ENCODE results near the gene ST13.

The ST13 gene

GRCh38 chr22:40844951-40845350, 11.5 kb downstream of the ST13 start:
- Histone ChIP-seq H3K27ac (ENCODE audit: low read length) (no peak overlapping the region), H3K4me3 (ENCODE audit: low read length) (no peak overlapping the region), H4K20me1 (ENCODE audit: insufficient read depth, low read length) (no peaks in the 10 kb centered on the region), H3K27me3 (ENCODE audit: low read depth, low read length) (no peaks in the 10 kb centered on the region), H3K4me2 (ENCODE audit: low read length) (no peak overlapping the region), H3K9me3 (ENCODE audit: insufficient read depth, low read length) (no peaks in the 10 kb centered on the region), H3K4me1 (ENCODE audit: low read length) (no peaks in the 10 kb centered on the region), H2AFZ (ENCODE audit: low read depth, low read length) (no peak overlapping the region), H3K36me3 (replicated peaks; ENCODE audit: low read depth, low read length) (peaks cover 55% of the 10 kb centered on the region), H3K9ac (ENCODE audit: low read length) (no peak overlapping the region), H3K79me2 (ENCODE audit: low read length) (peaks cover 45% of the 10 kb centered on the region)
- no peak for TF ChIP-seq EZH2phosphoT487 (IDR thresholded peaks at IDR 0.05; ENCODE audit: low read depth)
- TF ChIP-seq CTCF (IDR thresholded peaks at IDR 0.05; ENCODE audit: low read depth, low read length): no peak

GRCh38 chr22:40838486-40838885, 18.0 kb downstream of the ST13 start:
- no peak for TF ChIP-seq EZH2phosphoT487 (IDR thresholded peaks at IDR 0.05; ENCODE audit: low read depth)
- TF ChIP-seq CTCF (IDR thresholded peaks at IDR 0.05; ENCODE audit: low read depth, low read length): no peak
- H4K20me1 ChIP-seq (ENCODE audit: insufficient read depth, low read length): no peaks in the 10 kb centered on the region
- no peak overlapping the region for H3K27ac ChIP-seq (ENCODE audit: low read length)
- no peaks in the 10 kb centered on the region for H3K9me3 ChIP-seq (ENCODE audit: insufficient read depth, low read length)
- peaks cover 36% of the 10 kb centered on the region for H3K79me2 ChIP-seq (ENCODE audit: low read length)
- peaks cover 9% of the 10 kb centered on the region for H3K4me1 ChIP-seq (ENCODE audit: low read length)
- no peak overlapping the region for H3K4me2 ChIP-seq (ENCODE audit: low read length)
- H3K36me3 ChIP-seq (replicated peaks; ENCODE audit: low read depth, low read length): peaks cover 61% of the 10 kb centered on the region
- no peak overlapping the region for H2AFZ ChIP-seq (ENCODE audit: low read depth, low read length)
- no peak overlapping the region for H3K9ac ChIP-seq (ENCODE audit: low read length)
- H3K4me3 ChIP-seq (ENCODE audit: low read length): no peak overlapping the region
- H3K27me3 ChIP-seq (ENCODE audit: low read depth, low read length): no peaks in the 10 kb centered on the region

GRCh38 chr22:40834619-40835018, 21.8 kb downstream of the ST13 start:
- no peaks in the 10 kb centered on the region for H4K20me1 ChIP-seq (ENCODE audit: insufficient read depth, low read length)
- peaks cover 9% of the 10 kb centered on the region for H3K4me1 ChIP-seq (ENCODE audit: low read length)
- H3K4me3 ChIP-seq (ENCODE audit: low read length): no peak overlapping the region
- no peak overlapping the region for H3K4me2 ChIP-seq (ENCODE audit: low read length)
- H3K9me3 ChIP-seq (ENCODE audit: insufficient read depth, low read length): no peaks in the 10 kb centered on the region
- TF ChIP-seq EZH2phosphoT487 (IDR thresholded peaks at IDR 0.05; ENCODE audit: low read depth) (no peak), CTCF (IDR thresholded peaks at IDR 0.05; ENCODE audit: low read depth, low read length) (no peak)
- H3K27ac ChIP-seq (ENCODE audit: low read length): peak overlapping the region; percentile 6; the same call in 1 of the 2 replicates
- H3K27me3 ChIP-seq (ENCODE audit: low read depth, low read length): no peaks in the 10 kb centered on the region
- H3K79me2 ChIP-seq (ENCODE audit: low read length): peaks cover 17% of the 10 kb centered on the region
- no peak overlapping the region for H2AFZ ChIP-seq (ENCODE audit: low read depth, low read length)
- H3K9ac ChIP-seq (ENCODE audit: low read length): no peak overlapping the region
- H3K36me3 ChIP-seq (replicated peaks; ENCODE audit: low read depth, low read length): peaks cover 64% of the 10 kb centered on the region

DNA sequence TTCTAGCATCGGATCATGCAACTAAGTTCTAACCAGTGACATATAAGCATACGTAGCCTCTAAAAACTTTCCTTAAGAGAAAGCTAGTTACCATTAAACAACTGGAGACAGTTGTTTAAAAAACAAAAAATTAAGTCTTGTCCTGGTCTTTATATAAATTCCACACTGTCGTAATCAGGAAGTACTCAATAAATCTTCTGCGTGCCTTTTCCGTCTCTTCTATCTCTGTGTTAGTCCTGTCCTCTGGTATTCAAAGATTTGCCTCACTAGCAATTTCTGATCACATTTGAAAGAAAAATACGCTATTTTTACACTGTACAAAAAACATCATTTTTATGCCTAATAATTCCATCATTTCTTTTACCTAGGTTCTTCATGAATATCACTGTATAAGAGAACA, 27.3 kb downstream of the ST13 start:
- no peaks in the 10 kb centered on the region for H3K4me1 ChIP-seq (ENCODE audit: low read length)
- no peaks in the 10 kb centered on the region for H4K20me1 ChIP-seq (ENCODE audit: insufficient read depth, low read length)
- H3K9ac ChIP-seq (ENCODE audit: low read length): no peak overlapping the region
- no peaks in the 10 kb centered on the region for H3K9me3 ChIP-seq (ENCODE audit: insufficient read depth, low read length)
- H3K4me2 ChIP-seq (ENCODE audit: low read length): no peak overlapping the region
- H3K79me2 ChIP-seq (ENCODE audit: low read length): no peaks in the 10 kb centered on the region
- H3K4me3 ChIP-seq (ENCODE audit: low read length): no peak overlapping the region
- no peak overlapping the region for H3K27ac ChIP-seq (ENCODE audit: low read length)
- H2AFZ ChIP-seq (ENCODE audit: low read depth, low read length): no peak overlapping the region
- TF ChIP-seq CTCF (IDR thresholded peaks at IDR 0.05; ENCODE audit: low read depth, low read length) (no peak), EZH2phosphoT487 (IDR thresholded peaks at IDR 0.05; ENCODE audit: low read depth) (no peak)
- H3K36me3 ChIP-seq (replicated peaks; ENCODE audit: low read depth, low read length): peaks cover 43% of the 10 kb centered on the region
- H3K27me3 ChIP-seq (ENCODE audit: low read depth, low read length): no peaks in the 10 kb centered on the region
